GM23248 (cell line): ENCODE measurements around the gene INTU. TPM values are rescaled to one million over a fixed set of nuclear protein-coding genes. Genes with fewer than 3 reads are reported as not detected.

Experiments
- DNase-seq: peaks from one replicate; pipeline ENCODE4 v3.0.0-alpha.2; 2015
- H2AFZ ChIP-seq: fragments of 200-600 bp; sonication (generic); 2 replicates; pipeline ENCODE4 v1.6.1; 2016; ENCODE audit warnings: antibody characterized with exemption
- H3F3A ChIP-seq: fragments of 200-600 bp; sonication (generic); 2 replicates; pipeline ENCODE4 v1.6.1; 2016; ENCODE audit warnings: mild to moderate bottlenecking, antibody characterized with exemption, mixed run types; ENCODE audit not compliant: insufficient read depth
- H3K27ac ChIP-seq: fragments of 200-600 bp; sonication (generic); 2 replicates; pipeline ENCODE4 v1.5.1; 2016; ENCODE audit warnings: mild to moderate bottlenecking
- H3K27me3 ChIP-seq: fragments of 200-600 bp; sonication (generic); replicated peaks from 2 replicates; pipeline ENCODE4 v1.6.1; 2016; ENCODE audit warnings: mild to moderate bottlenecking; ENCODE audit not compliant: insufficient read depth
- H3K36me3 ChIP-seq: fragments of 200-600 bp; sonication (generic); 2 replicates; pipeline ENCODE4 v1.6.1; 2016; ENCODE audit warnings: low read depth, mild to moderate bottlenecking
- H3K4me1 ChIP-seq: fragments of 200-600 bp; sonication (generic); 2 replicates; pipeline ENCODE4 v1.6.1; 2016; ENCODE audit warnings: mild to moderate bottlenecking; ENCODE audit not compliant: insufficient read depth
- H3K4me2 ChIP-seq: fragments of 200-600 bp; sonication (generic); one replicate; pipeline ENCODE4 v1.6.1; 2016; ENCODE audit warnings: mild to moderate bottlenecking; ENCODE audit not compliant: unreplicated experiment
- H3K4me3 ChIP-seq: fragments of 200-600 bp; sonication (generic); 2 replicates; pipeline ENCODE4 v1.5.1; 2016; ENCODE audit warnings: mild to moderate bottlenecking
- H3K79me2 ChIP-seq: fragments of 200-600 bp; sonication (generic); 2 replicates; pipeline ENCODE4 v1.6.1; 2016; ENCODE audit warnings: mild to moderate bottlenecking; ENCODE audit not compliant: insufficient read depth
- H3K9ac ChIP-seq: fragments of 200-600 bp; sonication (generic); 2 replicates; pipeline ENCODE4 v1.6.1; 2016; ENCODE audit warnings: mild to moderate bottlenecking
- H3K9me2 ChIP-seq: fragments of 200-600 bp; sonication (generic); 2 replicates; pipeline ENCODE4 v1.6.1; 2016; ENCODE audit warnings: mixed run types, mild to moderate bottlenecking, moderate library complexity; ENCODE audit not compliant: insufficient read depth
- H3K9me3 ChIP-seq: fragments of 200-600 bp; sonication (generic); one replicate; pipeline ENCODE4 v1.6.1; 2017; ENCODE audit warnings: low read depth
- H4K20me1 ChIP-seq: fragments of 200-600 bp; sonication (generic); 2 replicates; pipeline ENCODE4 v1.6.0; 2016; ENCODE audit not compliant: insufficient read depth
- EZH2 ChIP-seq: fragments of 200-600 bp; sonication (generic); IDR thresholded peaks from 2 replicates; pipeline ENCODE4 v1.6.1; 2018; ENCODE audit warnings: antibody characterized with exemption, mild to moderate bottlenecking; ENCODE audit not compliant: insufficient read depth, poor library complexity, severe bottlenecking
- EZH2phosphoT487 ChIP-seq: fragments of 200-600 bp; sonication (generic); IDR thresholded peaks from 2 replicates; pipeline ENCODE4 v1.6.1; 2018; ENCODE audit warnings: antibody characterized with exemption, moderate library complexity, mild to moderate bottlenecking, low read depth; ENCODE audit not compliant: insufficient read depth
- WGBS, 2 experiments: methylation state at CpG; one replicate each; pipeline ENCODE4 v1.1.6; 2015 to 2017; ENCODE audit warnings: low lambda C conversion rate in 2 of 2, low coverage in 1 of 2; ENCODE audit errors: missing lambda C conversion rate in 2 of 2; 5-methylcytosine and 5-hydroxymethylcytosine counted together
- in situ Hi-C: fragments of 300-500 bp; cut with MboI; formaldehyde crosslinking; loops from 2 replicates; pipeline ENCODE4 v1.15.0; 2020
- polyA plus RNA-seq: library from polyadenylated mRNA; unstranded; fragments of >200 nt; fragmentation: Nextera tagmentation; extraction: Ambion mirVana; gene quantifications from 2 replicates; pipeline ENCODE4 v1.2.1, GENCODE V29; 2016
- total RNA-seq: library from RNA; depleted of rRNA; stranded (reverse); fragments of >200 nt; shearing (Covaris generic); gene quantifications from 2 replicates; pipeline ENCODE4 v1.2.3, GENCODE V29; 2014

The INTU gene
- total and polyA plus RNA-seq, 2 experiments from 2014 or later, result 2.3 to 5.2 TPM

DNA sequence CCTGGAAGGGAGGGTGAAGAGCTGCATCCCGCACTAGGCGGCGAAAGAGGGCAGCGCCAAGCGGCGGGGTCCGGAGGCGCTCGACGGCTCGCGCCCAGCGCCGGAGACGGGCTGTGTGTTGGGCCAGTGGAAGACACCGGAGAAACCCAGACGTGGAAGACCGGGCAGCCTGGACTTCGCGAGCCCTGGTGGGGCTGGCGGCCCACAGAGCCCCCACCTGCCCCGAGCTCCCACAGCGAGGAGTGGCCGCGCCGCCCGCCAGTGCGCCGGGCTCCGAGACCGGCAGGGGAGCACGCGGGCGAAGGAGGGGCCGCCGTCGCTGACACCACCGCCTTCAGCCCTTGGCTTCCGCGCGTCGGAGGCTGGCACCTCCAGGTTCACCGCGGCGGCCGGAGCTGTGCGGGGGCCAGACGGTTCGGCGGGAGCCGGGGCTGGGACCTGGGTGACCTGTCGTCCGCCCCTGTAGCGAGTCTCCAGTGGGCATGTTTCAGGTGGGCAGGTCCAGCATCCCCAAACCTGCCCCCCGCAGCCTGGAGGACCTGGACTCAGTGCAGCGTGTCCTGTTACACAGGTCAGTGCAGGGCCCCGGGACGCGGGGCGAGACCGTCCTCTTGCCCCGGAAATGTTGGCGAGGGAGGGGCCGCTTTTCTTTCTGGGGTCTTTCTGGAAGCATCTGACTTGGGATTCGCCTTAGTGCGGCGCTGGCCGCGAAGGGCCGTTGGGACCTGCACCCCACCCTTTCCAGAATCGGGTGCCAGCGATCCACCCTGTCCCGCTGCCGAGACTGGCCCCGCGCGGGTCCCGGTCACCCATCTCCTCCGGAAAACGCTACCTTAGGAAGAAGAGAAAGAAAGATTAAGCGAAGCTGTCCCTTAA lies 9.6 kb upstream of the INTU start:
- H2AFZ ChIP-seq, result peak overlapping the region; percentile 94
- H3K36me3 ChIP-seq, result no peaks in the 10 kb centered on the region
- TF ChIP-seq EZH2 (no peak), EZH2phosphoT487 (no peak)
- H3K9me2 ChIP-seq, result no peaks in the 10 kb centered on the region
- H3K27ac ChIP-seq, result no peak overlapping the region
- no peaks in the 10 kb centered on the region for H4K20me1 ChIP-seq
- no peaks in the 10 kb centered on the region for H3K9me3 ChIP-seq
- WGBS, 2 experiments, result 4 to 6% methylated on average over 53 to 55 of the region's 81 CpGs
- no peaks in the 10 kb centered on the region for H3K79me2 ChIP-seq
- peak; percentile 60 for DNase-seq
- no peaks in the 10 kb centered on the region for H3K4me1 ChIP-seq
- H3F3A ChIP-seq, result no peaks in the 10 kb centered on the region
- peak overlapping the region; percentile 76 for H3K4me3 ChIP-seq
- peaks cover 27% of the 10 kb centered on the region for H3K27me3 ChIP-seq
- in situ Hi-C loops, result no loop called here
- peak overlapping the region; percentile 74 for H3K4me2 ChIP-seq
- H3K9ac ChIP-seq, result peak overlapping the region; percentile 61

DNA sequence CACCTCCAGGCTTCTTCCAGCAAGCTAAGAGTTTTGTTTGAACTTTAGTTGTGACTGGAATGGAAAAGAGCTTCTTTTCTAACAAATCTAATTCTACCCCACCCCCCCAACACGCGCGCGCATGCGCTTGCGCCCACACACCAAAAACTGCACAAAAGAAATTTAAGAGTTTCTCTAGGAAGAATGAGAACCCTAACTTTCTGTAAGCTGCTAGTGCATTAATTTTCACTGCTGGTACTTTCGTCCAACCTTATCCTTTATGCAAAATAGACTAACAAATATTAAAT lies 9.0 kb upstream of the INTU start:
- no peaks in the 10 kb centered on the region for H3K4me1 ChIP-seq
- H3K27me3 ChIP-seq, result peaks cover 25% of the 10 kb centered on the region
- no peaks in the 10 kb centered on the region for H3K9me3 ChIP-seq
- H3K36me3 ChIP-seq, result no peaks in the 10 kb centered on the region
- DNase-seq, result peak; percentile 46
- no peak for TF ChIP-seq EZH2
- no peak for TF ChIP-seq EZH2phosphoT487
- no peak overlapping the region for H3K27ac ChIP-seq
- H3F3A ChIP-seq, result no peaks in the 10 kb centered on the region
- H3K4me3 ChIP-seq, result peak overlapping the region; percentile 76
- in situ Hi-C loops, result no loop called here
- H3K9me2 ChIP-seq, result no peaks in the 10 kb centered on the region
- H3K79me2 ChIP-seq, result no peaks in the 10 kb centered on the region
- 23 to 36% methylated on average over 7 of the region's 7 CpGs for WGBS, 2 experiments
- peak overlapping the region; percentile 94 for H2AFZ ChIP-seq
- H3K4me2 ChIP-seq, result peak overlapping the region; percentile 74
- peak overlapping the region; percentile 61 for H3K9ac ChIP-seq
- H4K20me1 ChIP-seq, result no peaks in the 10 kb centered on the region

DNA sequence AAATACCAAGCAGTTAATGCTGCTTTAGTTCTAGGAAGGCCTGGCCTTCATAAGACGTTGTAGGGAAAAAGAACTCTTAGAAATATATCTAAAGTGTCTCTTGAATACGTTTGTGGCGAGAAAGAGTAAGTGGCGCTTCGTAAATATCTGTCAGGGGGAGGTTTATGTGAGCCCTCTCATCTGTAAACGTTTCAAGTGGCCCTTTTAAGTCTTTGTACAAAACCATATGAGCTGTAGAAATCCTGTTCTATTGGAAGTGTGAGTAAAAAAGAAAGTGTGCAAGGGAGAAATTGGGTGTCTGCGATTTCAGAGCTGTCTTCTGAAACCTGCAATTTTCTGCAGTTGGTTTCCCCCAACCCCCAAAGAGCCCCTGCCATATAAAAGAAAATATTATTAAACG lies 8.6 kb upstream of the INTU start:
- TF ChIP-seq EZH2, result no peak
- Histone ChIP-seq H3K4me3 (no peak overlapping the region), H2AFZ (peak overlapping the region; percentile 94), H3K4me1 (no peaks in the 10 kb centered on the region), H3K27ac (no peak overlapping the region), H3K79me2 (no peaks in the 10 kb centered on the region), H3K4me2 (peak overlapping the region; percentile 74), H4K20me1 (no peaks in the 10 kb centered on the region), H3K27me3 (peaks cover 25% of the 10 kb centered on the region), H3K9ac (no peak overlapping the region), H3K36me3 (no peaks in the 10 kb centered on the region), H3K9me3 (no peaks in the 10 kb centered on the region), H3F3A (no peaks in the 10 kb centered on the region), H3K9me2 (no peaks in the 10 kb centered on the region)
- in situ Hi-C loops, result no loop called here
- DNase-seq, result no peak
- WGBS, 2 experiments, result 56 to 64% methylated on average over 8 of the region's 8 CpGs

DNA sequence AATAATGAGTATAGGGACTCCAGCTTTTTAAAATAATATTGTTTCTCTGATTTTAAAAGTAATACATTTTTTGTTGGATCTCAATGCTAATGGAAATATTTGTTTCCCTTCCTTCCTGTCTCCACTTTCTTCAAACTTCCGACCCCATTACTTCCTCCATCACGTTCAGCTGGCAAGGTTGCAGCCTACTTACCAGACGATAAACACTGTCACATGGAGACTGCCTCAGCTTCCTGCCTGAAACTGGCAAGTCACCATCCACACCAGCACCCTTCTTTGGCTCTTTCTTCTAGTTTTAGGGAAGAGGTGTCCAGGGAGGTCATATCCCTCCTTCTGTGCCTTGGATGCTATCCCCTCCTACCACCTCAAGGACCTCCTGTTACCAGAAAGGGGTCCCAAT lies 3.4 kb upstream of the INTU start:
- in situ Hi-C loops, result no loop called here
- Histone ChIP-seq H4K20me1 (no peaks in the 10 kb centered on the region), H3K27ac (no peak overlapping the region), H3K9ac (no peak overlapping the region), H3K36me3 (no peaks in the 10 kb centered on the region), H3K4me3 (no peak overlapping the region), H3K27me3 (no peaks in the 10 kb centered on the region), H3F3A (0 out of 2 replicates have a peak, but pooled peaks cover 6% of the 10 kb centered on the region), H3K4me2 (no peak overlapping the region), H3K9me2 (no peaks in the 10 kb centered on the region), H2AFZ (peak overlapping the region; percentile 6; the same call in 1 of the 2 replicates), H3K4me1 (peaks cover 11% of the 10 kb centered on the region), H3K9me3 (no peaks in the 10 kb centered on the region), H3K79me2 (no peaks in the 10 kb centered on the region)
- WGBS, 2 experiments, result 26 to 35% methylated on average over 3 of the region's 3 CpGs
- no peak for TF ChIP-seq EZH2
- TF ChIP-seq EZH2phosphoT487, result no peak
- no peak for DNase-seq
